HG03108 (cell line): Measurements from ENCODE around the gene CTCFL.
"Not testable (repeated sequence)": the region's sequence is repeated elsewhere in the genome, so short reads cannot be mapped to it uniquely, and the experiment has no call there.

Experiments used
- ATAC-seq: cut with Tn5 transposase; IDR thresholded peaks from one replicate; pipeline ENCODE4 v1.9.1; 2021; ENCODE audit warnings: moderate library complexity; ENCODE audit not compliant: unreplicated experiment

The CTCFL gene

DNA sequence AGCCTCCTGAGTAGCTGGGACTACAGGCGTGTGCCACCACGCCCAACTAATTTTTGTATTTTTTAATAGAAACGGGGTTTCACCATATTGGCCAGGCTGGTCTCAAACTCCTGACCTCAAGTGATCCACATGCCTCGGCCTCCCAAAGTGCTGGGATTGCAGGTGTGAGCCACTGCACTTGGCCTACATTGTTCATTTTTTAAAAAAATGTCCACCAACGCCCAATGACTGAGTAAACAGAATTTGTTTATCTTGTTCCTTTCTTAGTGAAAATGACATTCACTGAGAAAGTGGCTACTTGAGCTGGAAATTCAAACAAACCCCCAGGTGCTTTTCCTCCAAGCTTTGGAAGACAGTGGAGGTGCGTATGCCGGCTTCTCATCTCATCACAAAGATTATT is 13.2 kb downstream of the CTCFL start:
- not testable (repeated sequence) for ATAC-seq

DNA sequence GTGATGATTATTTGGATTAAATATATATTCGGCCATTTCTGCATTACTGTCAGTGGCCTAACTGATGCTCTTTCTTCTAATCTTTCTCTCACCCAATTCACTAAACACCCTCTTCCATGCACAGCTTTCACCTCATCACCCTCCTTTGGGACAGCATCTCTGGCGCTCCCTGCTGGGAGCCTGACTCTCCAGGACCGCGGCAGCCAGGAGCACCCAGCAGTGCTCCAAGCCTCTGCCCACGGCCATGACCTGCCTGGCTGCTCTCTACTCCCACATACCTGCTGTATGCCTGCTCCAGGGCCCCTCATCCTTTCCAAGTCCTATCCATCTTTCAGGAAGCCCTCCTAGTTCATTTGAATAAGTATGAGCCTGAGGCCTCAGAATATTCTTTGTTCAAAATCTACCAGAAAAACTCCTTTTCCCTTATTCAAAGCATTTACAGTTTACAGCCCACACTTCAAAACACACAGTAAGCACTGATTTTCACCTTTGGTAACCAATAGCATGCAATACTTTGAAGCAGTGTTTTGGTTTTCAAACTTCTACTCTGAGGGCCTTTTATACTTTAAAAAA is 15.2 kb downstream of the CTCFL start:
- ATAC-seq: no peak

DNA sequence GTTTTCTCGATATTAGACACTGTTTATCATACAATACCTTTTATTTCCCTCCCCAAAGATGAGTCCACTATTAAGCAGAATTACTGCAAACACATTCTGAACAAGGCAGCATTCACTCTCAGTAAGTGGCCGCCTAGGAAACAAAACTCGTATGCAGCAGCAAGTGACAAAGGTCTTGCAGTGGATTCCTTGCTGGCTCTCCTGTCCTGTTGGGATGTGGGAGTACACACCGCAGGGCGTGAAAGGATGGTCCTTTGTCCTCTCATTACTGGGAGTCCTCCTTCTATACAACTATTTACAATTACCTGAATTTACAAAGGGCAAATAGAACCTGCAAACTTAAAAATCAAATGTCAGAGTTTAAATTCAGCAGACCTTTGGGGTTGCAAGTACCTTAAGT is 16.1 kb downstream of the CTCFL start:
- ATAC-seq: no peak

DNA sequence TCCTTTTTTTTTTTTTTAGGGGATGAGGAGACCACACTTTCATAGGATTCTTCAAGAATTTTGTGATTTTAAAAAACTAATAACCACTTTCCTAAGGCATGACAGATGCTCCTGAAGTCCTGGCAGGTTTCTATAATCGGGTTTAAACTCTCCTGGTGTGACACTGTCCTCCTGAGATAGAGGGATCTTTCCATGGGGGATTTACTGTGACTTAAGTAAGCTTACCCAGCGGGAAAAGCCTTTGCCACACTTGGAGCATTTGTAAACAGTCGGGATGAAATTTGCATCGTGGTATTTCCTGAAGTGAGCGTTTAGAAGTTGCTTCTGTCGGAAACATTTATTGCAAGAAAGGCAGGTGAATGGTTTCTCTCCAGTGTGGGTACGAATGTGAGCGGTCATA is 16.6 kb downstream of the CTCFL start:
- ATAC-seq: no peak

DNA sequence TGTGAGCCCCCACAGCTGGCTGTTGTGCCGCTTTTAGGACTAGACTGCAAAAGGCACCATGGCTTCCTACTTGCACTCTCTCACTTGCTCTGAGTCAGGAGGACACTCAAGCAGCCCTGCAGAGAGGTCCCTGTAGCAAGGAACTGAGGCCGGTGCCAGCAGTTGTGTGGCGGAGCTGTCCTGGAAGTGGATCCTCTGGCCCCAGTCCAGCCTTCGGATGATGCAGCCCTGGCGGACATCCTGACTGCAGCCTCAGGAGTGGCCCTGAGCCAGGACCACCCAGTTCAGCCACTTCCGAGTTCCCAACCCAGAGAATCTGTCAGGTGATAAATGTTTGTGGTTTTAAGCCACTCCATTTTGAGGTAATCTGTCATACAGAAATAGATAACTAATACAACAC is 17.5 kb downstream of the CTCFL start:
- ATAC-seq: no peak

DNA sequence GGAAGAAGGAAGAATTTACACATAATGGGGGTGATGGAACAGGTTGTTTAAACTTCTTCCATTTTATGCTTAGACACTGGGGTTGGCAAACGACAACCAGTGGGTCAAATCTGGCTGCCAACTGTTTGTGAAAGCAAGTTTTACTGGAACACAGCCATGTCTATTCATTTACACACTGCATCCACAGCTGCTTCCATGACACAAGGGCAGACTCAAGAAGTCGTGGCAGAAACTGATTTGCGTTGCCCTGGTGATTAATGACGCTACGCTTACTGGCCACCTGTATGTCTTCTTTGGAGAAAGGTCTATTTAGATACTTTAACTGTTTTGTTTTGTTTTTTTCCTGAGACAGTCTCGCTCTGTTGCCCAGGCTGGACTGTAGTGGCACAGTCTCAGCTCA is 19.0 kb downstream of the CTCFL start:
- no peak for ATAC-seq

DNA sequence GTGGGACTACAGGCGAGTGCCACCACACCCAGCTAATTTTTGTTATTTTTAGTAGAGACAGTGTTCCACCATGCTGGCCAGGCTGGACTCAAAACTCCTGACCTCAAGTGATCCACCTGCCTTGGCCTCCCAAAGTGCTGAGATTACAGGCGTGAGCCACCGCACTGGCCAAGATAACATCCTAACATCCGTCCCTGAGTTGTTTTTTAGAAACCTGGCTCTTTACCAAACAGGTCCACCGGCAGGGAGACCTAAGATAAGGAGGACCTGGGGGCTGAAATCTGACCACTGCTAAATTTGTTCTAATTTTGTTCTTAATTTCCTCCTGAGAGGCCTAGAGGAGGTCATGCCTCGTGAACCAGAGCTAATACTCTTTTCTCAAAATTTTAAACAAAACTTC is 20.5 kb downstream of the CTCFL start:
- ATAC-seq: no peak

DNA sequence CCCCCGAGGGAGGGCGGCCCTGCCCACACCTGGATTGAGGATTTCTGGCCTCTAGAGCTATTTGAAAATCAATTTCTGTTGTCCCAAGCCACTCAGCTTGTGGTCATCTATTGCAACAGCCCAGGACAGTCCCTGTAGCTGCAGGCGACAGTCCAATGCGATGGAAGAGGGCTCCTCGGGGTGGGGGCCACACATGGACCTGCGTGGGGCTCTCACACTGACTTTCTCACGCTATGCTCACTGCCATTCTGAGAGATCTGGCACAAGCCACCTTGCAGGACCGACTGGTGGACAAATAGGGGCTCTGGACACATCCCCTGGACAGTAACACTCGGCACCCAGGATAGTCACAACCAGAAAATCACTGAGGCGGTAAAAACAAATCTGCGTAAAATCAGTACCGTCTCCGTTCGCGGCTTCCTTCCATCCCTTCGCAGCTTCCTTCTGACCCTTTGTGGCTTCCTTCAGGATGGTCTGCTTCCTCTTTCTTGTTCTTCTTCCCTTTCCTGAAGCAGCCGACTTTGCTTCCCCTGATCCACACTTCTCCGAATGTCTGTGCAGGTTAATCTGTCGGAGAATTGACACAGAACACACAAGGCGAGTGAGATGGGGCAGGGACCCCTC is 21.8 kb downstream of the CTCFL start:
- no peak for ATAC-seq

DNA sequence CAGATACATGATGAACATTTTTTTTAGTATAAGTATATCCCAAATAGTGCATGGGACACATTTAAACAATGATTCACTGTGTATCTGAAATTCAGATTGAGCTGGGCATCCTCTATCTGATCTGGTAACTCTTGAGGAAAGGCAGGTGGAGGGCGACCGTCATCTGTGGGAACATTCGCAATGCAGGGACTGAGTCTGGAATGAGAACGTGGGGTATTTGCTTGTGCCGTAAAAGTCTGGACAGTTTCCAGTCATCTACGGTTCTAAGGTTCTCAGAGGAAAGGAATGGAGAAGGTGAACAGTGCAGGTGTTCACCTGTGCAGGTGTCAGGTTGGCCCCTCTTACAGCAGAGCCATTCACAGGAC is 22.6 kb downstream of the CTCFL start:
- ATAC-seq: no peak

DNA sequence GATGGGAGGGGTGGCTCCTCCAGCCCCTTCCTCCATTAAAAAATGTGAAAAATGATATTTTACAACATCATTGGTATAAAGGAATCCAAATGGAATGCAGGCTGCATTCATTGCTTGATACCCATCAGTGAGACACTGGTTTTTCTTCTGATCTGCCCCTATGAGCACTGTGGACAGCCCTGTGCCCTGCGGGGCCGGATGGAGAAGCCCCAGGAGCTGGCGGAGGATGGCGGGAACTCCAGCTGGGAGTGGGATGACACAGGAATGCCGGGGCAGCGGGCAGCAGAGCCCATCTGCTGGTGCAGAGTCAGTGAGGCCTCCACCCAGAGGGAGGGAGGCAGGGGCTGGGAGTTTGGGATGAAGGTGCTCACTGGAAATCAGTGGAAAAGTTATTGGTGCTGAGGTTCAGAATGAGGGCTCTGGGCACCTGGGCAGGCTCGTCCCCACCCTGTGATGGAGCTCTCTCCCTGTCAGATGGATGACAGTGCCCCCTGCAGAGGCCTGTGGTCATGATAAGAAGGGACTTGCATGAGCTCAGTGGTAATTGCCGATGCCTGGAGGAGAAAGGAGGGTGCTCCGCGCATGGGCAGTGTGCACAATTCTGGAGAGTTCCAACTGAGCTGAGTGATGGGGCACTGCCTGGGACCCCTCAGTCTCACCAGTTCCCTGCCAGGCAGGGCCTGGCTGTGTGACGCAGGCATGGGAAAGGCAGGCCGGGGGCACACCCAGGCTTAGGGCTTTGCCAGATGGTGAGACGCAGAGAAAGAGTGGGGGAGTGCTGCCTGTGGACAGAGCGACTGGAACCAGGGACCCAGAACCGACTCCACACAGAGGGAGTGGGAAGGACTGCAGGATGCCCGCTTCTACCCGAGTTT is 23.2 kb downstream of the CTCFL start:
- ATAC-seq: no peak

DNA sequence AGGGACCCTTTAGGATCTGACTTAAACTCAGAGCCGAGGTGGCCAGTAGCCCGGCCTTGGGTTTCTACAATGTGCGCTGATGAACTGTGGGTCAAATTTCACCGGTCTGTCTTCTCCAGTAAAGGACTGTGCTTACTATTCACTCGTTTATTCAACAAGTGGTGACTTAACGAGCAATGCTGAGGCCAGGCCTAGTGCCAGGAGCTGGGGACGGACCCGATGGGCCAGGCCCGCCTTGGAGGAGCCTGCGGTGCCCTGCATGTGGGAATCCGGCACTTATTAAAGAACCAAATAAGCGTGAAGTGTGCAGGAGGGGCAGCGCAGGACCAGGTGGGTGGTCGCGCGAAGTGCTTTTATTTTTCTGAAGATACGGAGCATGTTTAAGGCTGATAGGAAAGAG is 24.0 kb downstream of the CTCFL start:
- no peak for ATAC-seq

DNA sequence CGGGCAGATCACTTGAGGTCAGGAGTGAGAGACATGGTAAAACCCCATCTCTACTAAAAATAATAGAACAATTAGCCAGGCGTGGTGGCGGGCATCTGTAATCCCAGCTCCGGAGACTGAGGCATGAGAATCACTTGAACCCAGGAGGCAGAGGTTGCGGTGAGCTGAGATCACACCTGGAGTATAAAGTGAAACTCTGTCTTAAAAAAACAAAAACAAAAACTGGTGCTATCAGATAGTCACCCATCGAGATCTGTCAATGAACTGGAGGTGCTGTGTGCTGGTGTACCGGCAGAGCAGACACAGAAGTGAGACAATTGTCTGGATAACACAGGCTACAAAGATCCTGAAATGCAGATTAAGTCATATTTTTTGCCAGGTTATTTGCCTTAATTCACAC is 24.7 kb downstream of the CTCFL start:
- no peak for ATAC-seq

DNA sequence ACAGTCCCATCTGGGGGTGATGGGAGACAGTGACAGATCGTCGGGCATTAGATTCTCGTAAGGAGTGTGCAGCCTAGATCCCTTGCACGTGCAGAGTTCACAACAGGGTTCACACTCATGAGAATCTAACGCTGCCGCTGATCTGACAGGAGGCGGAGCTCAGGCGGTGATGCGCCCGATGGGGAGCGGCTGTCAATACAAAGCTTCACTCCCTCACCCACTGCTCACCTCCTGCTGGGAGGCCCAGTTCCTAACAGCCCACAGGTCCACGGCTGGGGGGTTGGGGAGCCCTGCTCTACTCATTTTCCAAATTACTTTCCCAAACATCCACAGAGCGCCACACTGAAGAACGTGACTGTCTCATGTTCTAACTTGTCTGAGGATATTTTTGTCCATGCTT is 25.3 kb downstream of the CTCFL start:
- ATAC-seq: no peak

DNA sequence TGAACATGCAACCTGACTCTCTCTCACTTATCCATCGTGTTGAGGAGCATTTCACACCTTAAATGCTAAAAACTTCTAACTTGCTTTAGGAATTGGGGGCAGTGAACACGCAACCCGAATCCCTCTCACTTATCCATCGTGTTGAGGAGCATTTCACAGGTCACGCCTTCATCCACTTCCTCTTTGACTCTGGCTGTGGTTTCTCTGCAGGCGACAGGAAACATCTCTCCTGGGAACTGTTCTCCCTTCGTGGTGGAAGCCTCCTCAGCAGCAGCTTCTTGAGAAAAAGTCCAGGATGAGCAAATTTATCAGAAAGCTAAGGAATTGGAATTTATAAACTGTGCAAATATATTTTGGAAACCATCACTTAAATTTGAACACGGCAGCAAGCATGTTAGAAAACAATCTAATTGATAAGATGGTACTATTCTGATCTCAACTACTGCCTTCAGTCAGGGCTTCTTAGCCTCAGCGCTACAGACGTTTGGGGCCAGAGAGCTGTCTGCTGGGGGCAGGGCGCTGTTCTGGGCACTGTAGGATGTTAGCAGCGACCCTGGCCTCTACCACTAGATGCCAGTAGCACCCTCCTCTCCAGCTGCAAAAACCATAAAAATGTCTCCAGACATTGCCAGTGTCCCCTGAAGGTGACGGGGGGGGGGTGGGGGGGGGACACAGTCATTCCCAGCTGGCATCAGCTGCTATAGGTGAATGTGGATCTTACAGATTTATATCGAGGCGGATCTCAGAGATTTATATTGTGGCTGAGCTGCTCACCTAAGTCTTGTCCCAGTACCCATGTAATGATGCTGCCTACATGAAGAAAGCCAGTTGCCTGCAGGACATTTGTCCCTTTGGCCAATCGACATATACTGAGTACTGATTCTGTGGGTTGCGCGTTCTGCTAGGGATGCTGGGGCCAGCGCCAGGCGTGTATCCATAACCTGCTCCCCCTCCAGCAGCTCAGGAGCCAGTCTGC is 26.2 kb downstream of the CTCFL start:
- ATAC-seq: no peak

DNA sequence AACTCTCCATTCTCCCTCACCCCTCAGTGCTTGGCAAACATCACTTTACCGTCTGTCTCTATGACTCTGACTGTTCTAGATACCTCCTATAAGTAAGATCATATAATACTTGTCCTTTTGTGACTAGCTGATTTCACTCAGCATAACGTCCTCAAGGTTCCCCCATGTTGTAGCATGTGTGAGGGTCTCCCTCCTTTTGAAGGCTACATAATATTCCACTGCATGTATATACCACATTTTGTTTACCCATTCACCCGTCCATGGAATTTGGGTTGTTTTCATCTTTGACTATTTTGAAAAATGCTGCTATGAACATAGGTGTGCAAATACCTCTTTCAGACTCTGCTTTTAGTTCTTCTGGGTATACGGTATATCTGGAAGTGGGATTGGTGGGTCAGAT is 28.3 kb downstream of the CTCFL start:
- no peak for ATAC-seq

DNA sequence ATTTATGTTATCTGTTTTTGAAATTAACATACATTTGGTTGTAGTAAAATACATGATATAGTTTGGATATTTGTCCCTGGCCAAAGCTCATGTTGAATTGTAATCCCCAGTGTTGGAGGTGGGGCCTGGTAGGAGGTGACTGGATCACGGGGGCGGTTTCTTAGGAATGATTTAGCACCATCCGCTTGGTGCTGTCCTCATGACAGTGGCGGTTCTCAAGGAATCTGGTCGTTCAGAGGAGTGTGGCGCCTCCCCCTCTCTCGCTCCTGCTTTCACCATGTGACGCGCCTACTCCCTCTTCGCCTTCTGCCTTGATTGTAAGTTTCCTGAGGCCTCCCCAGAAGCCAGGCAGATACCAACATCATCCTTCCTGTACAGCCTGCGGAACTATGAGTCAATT is 29.0 kb downstream of the CTCFL start:
- ATAC-seq: no peak

DNA sequence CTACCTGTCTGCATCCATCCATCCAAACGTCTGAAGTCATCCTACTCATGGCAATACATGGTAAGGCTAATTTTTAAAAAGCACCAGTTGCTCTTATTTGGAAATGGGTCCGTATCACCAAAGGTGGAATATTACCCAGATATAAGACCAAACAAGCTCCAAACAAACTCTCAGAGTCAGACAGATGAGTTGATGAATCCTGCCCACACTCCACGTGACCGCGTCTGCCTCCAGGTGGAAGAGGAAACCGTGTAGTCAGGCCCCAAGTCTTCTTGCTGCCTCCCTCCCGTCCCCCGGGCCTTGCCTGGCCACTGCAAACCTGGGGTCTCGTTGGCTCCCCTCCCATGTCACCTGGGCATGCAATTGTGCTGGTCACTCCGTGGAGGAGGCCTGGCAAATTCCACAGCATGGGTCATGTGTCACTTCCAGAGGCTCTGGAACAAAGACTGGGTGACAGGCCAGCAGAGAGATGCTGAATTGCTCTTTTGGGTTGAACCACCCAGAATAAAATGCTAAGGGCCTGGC is 31.8 kb downstream of the CTCFL start:
- no peak for ATAC-seq

DNA sequence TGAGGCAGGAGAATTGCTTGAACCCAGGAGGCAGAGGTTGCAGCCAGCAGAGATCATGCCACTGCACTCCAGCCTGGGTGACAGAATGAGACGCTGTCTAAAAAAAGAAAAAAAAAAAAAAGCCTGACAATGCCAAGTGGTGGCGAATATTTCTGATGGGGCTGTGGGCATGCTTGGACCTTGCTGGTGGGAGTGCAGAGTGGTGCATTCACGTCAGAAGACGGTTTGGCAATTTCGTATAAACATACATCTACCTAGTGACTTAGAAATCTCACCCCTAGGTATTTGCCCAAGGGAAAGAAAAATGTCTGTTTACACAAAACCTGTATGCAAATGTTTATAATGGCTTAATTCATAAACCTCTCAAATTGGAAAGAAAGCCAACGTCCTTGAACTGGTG is 33.6 kb downstream of the CTCFL start:
- ATAC-seq: no peak

DNA sequence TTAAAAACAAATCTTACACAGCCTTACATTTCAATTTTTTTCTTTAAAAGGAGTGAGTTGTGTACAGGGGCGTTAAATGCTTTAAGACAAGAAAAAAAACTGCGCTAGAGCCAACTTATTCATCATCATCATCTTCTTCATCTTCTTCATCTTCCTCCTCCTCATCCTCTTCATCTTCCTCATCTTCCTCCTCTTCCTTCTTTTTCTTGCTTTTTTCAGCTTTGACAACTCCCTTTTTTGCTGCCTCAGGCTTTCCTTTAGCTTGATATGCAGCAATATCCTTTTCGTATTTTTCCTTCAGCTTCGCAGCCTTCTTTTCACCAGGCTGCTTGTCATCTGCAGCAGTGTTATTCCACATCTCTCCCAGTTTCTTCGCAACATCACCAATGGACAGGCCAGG is 36.7 kb downstream of the CTCFL start:
- not testable (repeated sequence) for ATAC-seq

DNA sequence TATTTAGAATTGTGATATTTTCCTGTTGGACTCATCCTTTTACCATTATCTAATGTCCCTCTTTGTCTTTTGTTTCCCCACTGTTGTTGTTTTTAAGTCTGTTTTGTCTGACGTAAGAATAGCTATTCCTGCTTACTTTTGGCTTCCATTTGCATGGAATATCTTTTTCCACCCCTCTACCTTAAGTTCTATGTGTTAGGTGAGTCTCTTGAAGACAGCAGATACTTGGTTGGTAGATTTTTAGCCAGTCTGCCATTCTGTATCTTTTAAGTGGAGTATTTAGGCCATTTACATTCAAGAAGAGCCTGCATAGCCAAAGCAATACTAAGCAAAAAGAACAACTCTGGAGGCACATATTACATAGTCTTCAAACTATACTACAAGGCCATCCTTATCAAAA is 39.2 kb downstream of the CTCFL start:
- no peak for ATAC-seq

DNA sequence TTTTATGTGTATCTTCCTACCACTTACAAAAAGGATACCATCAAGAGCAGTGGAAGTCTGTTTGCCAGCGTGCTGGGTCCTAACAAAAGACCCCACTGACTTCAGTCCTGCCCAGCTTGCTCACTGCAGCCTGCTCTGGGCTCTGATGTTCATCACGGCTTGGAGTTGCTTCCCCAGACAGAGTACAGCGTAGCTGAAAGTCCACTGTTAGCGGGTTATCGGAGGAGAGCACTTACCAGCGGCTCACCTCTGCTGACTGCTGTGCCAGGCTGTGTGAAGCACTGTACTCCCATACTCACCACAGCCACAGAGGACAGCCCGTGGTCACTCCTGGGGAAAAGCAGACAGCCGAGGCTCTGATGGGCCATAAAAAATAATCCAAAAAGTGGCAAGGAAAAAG is 40.2 kb downstream of the CTCFL start:
- no peak for ATAC-seq
